ENCODE data around the gene TSHZ2. TPM values are rescaled to one million over a fixed set of nuclear protein-coding genes. Genes with fewer than 3 reads are reported as not detected.

Gene TSHZ2
- total RNA-seq, 1 experiment from 2014 or later = 0.07 TPM

GRCh38 chr20:53057579-53057978, 85.4 kb downstream of the TSHZ2 start:
- H3K4me1 Mint-ChIP-seq = peaks cover 2 to 7% of the 10 kb centered on the region in 2 experiments; a peak in 1 of 4 replicates
- H3K56ac ChIP-seq (ENCODE audit: insufficient read length, low read depth, low read length) = no peak overlapping the region

More at GRCh38 chr20:53057579-53057978, 85.4 kb downstream of the TSHZ2 start:
- no peak overlapping the region for H4K5ac ChIP-seq (ENCODE audit: insufficient read length, low read depth, low read length)
- Mint-ChIP-seq H3K4me3 (no peak overlapping the region), H3K36me3 (ENCODE audit: insufficient read depth in 1 of 3, low read depth in 3 of 3) (no peaks in the 10 kb centered on the region), H3K27ac (no peak overlapping the region), H3K9me3 (peaks cover 0 to 2% of the 10 kb centered on the region in 2 experiments; a peak in 1 of 5 replicates), H3K27me3 (ENCODE audit: low read depth) (no peaks in the 10 kb centered on the region; the same call in none of the 2 replicates)
- no peak overlapping the region for H2BK5ac ChIP-seq (ENCODE audit: insufficient read length, low read length)
- H3K23ac ChIP-seq (ENCODE audit: insufficient read length, low read depth, low read length) = no peak overlapping the region
- H4K91ac ChIP-seq (ENCODE audit: insufficient read length, low read depth, low read length) = no peak overlapping the region
- H3K23me2 ChIP-seq (ENCODE audit: insufficient read length, low read depth, low read length, poor library complexity, severe bottlenecking) = no peaks in the 10 kb centered on the region
- TF ChIP-seq, protein P1, sequence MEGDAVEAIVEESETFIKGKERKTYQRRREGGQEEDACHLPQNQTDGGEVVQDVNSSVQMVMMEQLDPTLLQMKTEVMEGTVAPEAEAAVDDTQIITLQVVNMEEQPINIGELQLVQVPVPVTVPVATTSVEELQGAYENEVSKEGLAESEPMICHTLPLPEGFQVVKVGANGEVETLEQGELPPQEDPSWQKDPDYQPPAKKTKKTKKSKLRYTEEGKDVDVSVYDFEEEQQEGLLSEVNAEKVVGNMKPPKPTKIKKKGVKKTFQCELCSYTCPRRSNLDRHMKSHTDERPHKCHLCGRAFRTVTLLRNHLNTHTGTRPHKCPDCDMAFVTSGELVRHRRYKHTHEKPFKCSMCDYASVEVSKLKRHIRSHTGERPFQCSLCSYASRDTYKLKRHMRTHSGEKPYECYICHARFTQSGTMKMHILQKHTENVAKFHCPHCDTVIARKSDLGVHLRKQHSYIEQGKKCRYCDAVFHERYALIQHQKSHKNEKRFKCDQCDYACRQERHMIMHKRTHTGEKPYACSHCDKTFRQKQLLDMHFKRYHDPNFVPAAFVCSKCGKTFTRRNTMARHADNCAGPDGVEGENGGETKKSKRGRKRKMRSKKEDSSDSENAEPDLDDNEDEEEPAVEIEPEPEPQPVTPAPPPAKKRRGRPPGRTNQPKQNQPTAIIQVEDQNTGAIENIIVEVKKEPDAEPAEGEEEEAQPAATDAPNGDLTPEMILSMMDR (conservative IDR thresholded peaks at IDR 0.05) = no peak
- no peak overlapping the region for H3T11ph ChIP-seq (ENCODE audit: low read length)
- no peak for DNase-seq
- H3K4me2 ChIP-seq (ENCODE audit: insufficient read depth, insufficient read length, low read length) = no peak overlapping the region
- no peaks in the 10 kb centered on the region for H3K79me1 ChIP-seq (ENCODE audit: insufficient read depth, low read depth, low read length, poor library complexity, severe bottlenecking)
- H3K27me3 ChIP-seq (ENCODE audit: insufficient read depth, low read length) = no peaks in the 10 kb centered on the region
- no peak overlapping the region for H2BK12ac ChIP-seq (ENCODE audit: insufficient read length, low read depth, low read length)
- no peak overlapping the region for H2BK20ac ChIP-seq (ENCODE audit: low read depth, low read length, poor library complexity, severe bottlenecking)
- H3K4ac ChIP-seq (ENCODE audit: low read depth, low read length) = no peak overlapping the region
- no peak overlapping the region for H2AFZ ChIP-seq (ENCODE audit: low read length)
- no CpG with 5 or more reads among the region's 4 CpGs for WGBS (ENCODE audit: extremely low coverage, insufficient read length, low lambda C conversion rate)
- H3K14ac ChIP-seq (ENCODE audit: insufficient read depth, low read length) = no peak overlapping the region
- no peak overlapping the region for H2BK15ac ChIP-seq (ENCODE audit: low read depth, low read length)
- no peaks in the 10 kb centered on the region for H3K4me1 ChIP-seq (ENCODE audit: insufficient read depth, low read length)
- no peaks in the 10 kb centered on the region for H3K79me2 ChIP-seq (ENCODE audit: insufficient read depth, low read length)
- H3K27ac ChIP-seq (ENCODE audit: insufficient read length, low read depth, low read length) = no peak overlapping the region
- H2AK5ac ChIP-seq (ENCODE audit: insufficient read length, low read length) = no peak overlapping the region
- no peak overlapping the region for H3K9ac ChIP-seq (ENCODE audit: extremely low read depth, insufficient read length, low read length)
- no peaks in the 10 kb centered on the region for H3K9me3 ChIP-seq (ENCODE audit: control insufficient read depth, low read depth, low read length)
- no peak overlapping the region for H2BK120ac ChIP-seq (ENCODE audit: low read depth, low read length, poor library complexity, severe bottlenecking)
- no peaks in the 10 kb centered on the region for H4K20me1 ChIP-seq (ENCODE audit: control insufficient read depth, insufficient read depth, insufficient read length)
- H4K8ac ChIP-seq (replicated peaks; ENCODE audit: insufficient read length, low read depth, low read length) = no peak overlapping the region
- no peak overlapping the region for H3K18ac ChIP-seq (ENCODE audit: insufficient read length, low read depth, low read length)

All from H9 (cell line).